AG04450 (cell line): ENCODE measurements around the gene PPFIA4. TPM values are rescaled to one million over a fixed set of nuclear protein-coding genes. Genes with fewer than 3 reads are reported as not detected.

Source experiments
- CTCF ChIA-PET: fragments of 300-600, 350-600 bp; formaldehyde crosslinking; extraction: SDS; loops from one replicate; lab custom pipeline; 2022; ENCODE audit warnings: antibody characterized with exemption, inconsistent platforms; lab: Charles Lee
- POLR2A ChIA-PET: fragments of 350-600 bp; formaldehyde crosslinking; extraction: SDS; loops from one replicate; lab custom pipeline; 2021; ENCODE audit warnings: antibody characterized with exemption, inconsistent platforms; lab: Yijun Ruan, JAX
- DNase-seq: peaks from one replicate; pipeline ENCODE4 v3.0.0-alpha.2; 2011; ENCODE audit warnings: low read depth, low spot score
- H3K27ac ChIP-seq: one replicate; pipeline ENCODE4 v1.5.1; 2012; ENCODE audit warnings: low read depth, low read length, control low read depth
- H3K27me3 ChIP-seq: one replicate; pipeline ENCODE4 v1.6.0; 2012; ENCODE audit warnings: low read length; ENCODE audit not compliant: control insufficient read depth, insufficient read depth
- H3K4me3 ChIP-seq: 2 replicates; pipeline ENCODE4 v1.5.1; 2011; ENCODE audit warnings: mild to moderate bottlenecking, low read depth, low read length, control low read depth
- H3K9me3 ChIP-seq: 2 replicates; pipeline ENCODE4 v1.5.1; 2012; ENCODE audit warnings: low read length; ENCODE audit not compliant: control insufficient read depth, insufficient read depth
- polyA plus RNA-seq: library from polyadenylated mRNA; depleted of rRNA; stranded (reverse); fragments of >200 nt; gene quantifications from 2 replicates; pipeline ENCODE4 v1.2.3, GENCODE V29; 2011
- TF ChIP-seq, protein P1 (sequence below): IDR thresholded peaks from 2 replicates; pipeline ENCODE4 v1.5.1; 2011; ENCODE audit warnings: low read depth, low read length, control low read depth, inconsistent platforms

The PPFIA4 gene
- polyA plus RNA-seq, 1 experiment: 0.82 TPM

DNA sequence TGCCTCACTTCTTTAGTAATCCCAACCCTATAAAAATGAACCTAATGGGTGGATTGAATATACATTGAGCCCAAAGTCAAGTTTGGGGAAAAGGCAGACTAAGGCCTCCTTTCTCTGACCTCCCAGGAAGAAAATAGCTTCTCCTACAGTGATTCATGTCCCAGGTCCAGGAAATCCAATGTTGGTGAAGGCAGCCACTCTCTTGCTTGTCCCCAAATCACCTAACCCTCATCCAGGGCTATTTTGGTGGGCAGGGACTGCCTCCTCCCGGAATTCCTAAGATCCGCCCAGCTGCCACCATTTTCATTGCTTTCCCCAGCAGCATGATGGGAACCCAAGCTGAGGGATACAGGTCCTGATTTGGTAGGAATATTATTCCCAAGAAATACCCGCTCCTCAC is 51.1 kb downstream of the PPFIA4 start:
- Histone ChIP-seq H3K9me3 (no peaks in the 10 kb centered on the region), H3K27ac (no peak overlapping the region), H3K4me3 (no peak overlapping the region), H3K27me3 (peaks cover 67% of the 10 kb centered on the region)
- ChIA-PET CTCF (interaction anchor here (0.6 to 1.4 kb wide), 2 partner anchors 38 to 190 kb away, joined by 3 to 5 read pairs; no protein-coding TSS in a partner anchor), POLR2A (interaction anchor here (0.6 kb wide), 1 partner anchor 736 kb away, joined by 3 read pairs; no protein-coding TSS in a partner anchor)
- DNase-seq: no peak
- TF ChIP-seq, protein P1, sequence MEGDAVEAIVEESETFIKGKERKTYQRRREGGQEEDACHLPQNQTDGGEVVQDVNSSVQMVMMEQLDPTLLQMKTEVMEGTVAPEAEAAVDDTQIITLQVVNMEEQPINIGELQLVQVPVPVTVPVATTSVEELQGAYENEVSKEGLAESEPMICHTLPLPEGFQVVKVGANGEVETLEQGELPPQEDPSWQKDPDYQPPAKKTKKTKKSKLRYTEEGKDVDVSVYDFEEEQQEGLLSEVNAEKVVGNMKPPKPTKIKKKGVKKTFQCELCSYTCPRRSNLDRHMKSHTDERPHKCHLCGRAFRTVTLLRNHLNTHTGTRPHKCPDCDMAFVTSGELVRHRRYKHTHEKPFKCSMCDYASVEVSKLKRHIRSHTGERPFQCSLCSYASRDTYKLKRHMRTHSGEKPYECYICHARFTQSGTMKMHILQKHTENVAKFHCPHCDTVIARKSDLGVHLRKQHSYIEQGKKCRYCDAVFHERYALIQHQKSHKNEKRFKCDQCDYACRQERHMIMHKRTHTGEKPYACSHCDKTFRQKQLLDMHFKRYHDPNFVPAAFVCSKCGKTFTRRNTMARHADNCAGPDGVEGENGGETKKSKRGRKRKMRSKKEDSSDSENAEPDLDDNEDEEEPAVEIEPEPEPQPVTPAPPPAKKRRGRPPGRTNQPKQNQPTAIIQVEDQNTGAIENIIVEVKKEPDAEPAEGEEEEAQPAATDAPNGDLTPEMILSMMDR: no peak

- TF ChIP-seq, protein P1: no peak
- H3K9me3 ChIP-seq: no peaks in the 10 kb centered on the region
- no peak for DNase-seq
- H3K27ac ChIP-seq: no peak overlapping the region
- ChIA-PET CTCF (interaction anchor here (1.4 kb wide), 1 partner anchor 189 kb away, joined by 5 read pairs; no protein-coding TSS in a partner anchor), POLR2A (no interaction called here)
- H3K27me3 ChIP-seq: peaks cover 69% of the 10 kb centered on the region
- H3K4me3 ChIP-seq: no peak overlapping the region
These were observed 51.7 kb downstream of the PPFIA4 start for GRCh38 chr1:203077956-203078355.

DNA sequence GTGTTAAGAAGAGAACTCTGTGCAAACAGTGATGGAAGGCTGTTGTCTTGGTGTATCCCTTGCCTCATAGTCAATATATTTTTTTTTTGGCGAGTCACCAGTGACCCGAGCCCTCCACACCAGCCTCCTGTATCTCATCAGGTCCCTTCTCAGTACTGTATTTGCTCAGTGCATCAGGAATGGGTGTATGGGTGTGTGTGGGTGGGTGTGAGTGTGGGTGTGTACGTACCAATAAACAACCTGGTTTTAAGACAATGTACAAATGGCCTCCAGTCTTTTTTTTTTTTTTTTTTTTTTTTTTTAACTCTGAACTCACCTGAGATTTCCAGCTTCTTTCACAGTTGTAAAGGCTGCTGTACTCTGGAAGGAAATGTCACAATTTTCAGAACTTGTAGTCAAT is 52.2 kb downstream of the PPFIA4 start:
- CTCF ChIA-PET: no interaction called here
- DNase-seq: no peak
- POLR2A ChIA-PET: no interaction called here
- Histone ChIP-seq H3K9me3 (no peaks in the 10 kb centered on the region), H3K27ac (no peak overlapping the region), H3K4me3 (no peak overlapping the region), H3K27me3 (peaks cover 68% of the 10 kb centered on the region)
- TF ChIP-seq, protein P1: no peak

DNA sequence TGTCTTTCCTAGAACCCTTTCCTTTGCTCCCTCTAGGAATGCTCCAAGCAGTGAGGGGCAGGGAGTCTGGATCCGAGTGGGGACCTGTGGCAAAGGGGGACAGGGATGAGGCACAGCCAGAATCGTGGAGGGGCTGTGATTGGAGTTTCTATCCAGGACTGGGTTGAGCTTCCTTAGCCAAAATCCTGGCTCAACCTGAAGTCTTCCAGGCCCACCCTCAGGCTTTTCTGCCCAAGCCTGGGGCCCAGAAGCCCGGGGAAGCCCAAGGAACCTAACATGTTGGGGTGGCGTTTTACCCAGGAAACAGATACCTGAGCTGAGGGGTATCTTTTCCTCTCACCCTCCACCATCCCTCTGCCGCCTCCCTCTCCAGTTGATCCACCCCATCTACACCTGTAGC is 54.2 kb downstream of the PPFIA4 start:
- H3K27ac ChIP-seq: no peak overlapping the region

More for the DNA sequence above, 54.2 kb downstream of the PPFIA4 start:
- TF ChIP-seq, protein P1: no peak
- no peak for DNase-seq
- POLR2A ChIA-PET: no interaction called here
- Histone ChIP-seq H3K9me3 (no peaks in the 10 kb centered on the region), H3K27me3 (peaks cover 60% of the 10 kb centered on the region), H3K4me3 (no peak overlapping the region)
- CTCF ChIA-PET: no interaction called here
